ENCODE results near the gene KRTAP5-6.

KRTAP5-6 gene

GRCh38 chr11:1735271-1735670, 38.3 kb downstream of the KRTAP5-6 start:
- no peak for TF ChIP-seq SIN3A (IDR thresholded peaks at IDR 0.05; ENCODE audit: borderline replicate concordance, insufficient read depth, low read length)
- no peak for TF ChIP-seq TAF1 (IDR thresholded peaks at IDR 0.05; ENCODE audit: borderline replicate concordance, insufficient read depth, low read length)
- TF ChIP-seq REST (IDR thresholded peaks at IDR 0.05; ENCODE audit: insufficient read depth in 1 of 2, low read depth in 2 of 2, low read length in 2 of 2), result no peak
- TF ChIP-seq FOXP2 (optimal IDR thresholded peaks at IDR 0.05; ENCODE audit: borderline replicate concordance, extremely low read depth, extremely low read length, insufficient read depth), result no peak
- no peak for TF ChIP-seq POLR2AphosphoS5 (IDR thresholded peaks at IDR 0.05; ENCODE audit: low read depth, low read length)

- TF ChIP-seq FOXP2 (optimal IDR thresholded peaks at IDR 0.05; ENCODE audit: borderline replicate concordance, extremely low read depth, extremely low read length, insufficient read depth) (no peak), SIN3A (IDR thresholded peaks at IDR 0.05; ENCODE audit: borderline replicate concordance, insufficient read depth, low read length) (no peak), TAF1 (IDR thresholded peaks at IDR 0.05; ENCODE audit: borderline replicate concordance, insufficient read depth, low read length) (no peak), POLR2AphosphoS5 (IDR thresholded peaks at IDR 0.05; ENCODE audit: low read depth, low read length) (no peak)
Observed at GRCh38 chr11:1736447-1736992, 39.5 kb downstream of the KRTAP5-6 start.

GRCh38 chr11:1737080-1737757, 40.2 kb downstream of the KRTAP5-6 start:
- TF ChIP-seq POLR2AphosphoS5 (IDR thresholded peaks at IDR 0.05; ENCODE audit: low read depth, low read length) (no peak), FOXP2 (optimal IDR thresholded peaks at IDR 0.05; ENCODE audit: borderline replicate concordance, extremely low read depth, extremely low read length, insufficient read depth) (no peak), SIN3A (IDR thresholded peaks at IDR 0.05; ENCODE audit: borderline replicate concordance, insufficient read depth, low read length) (no peak), REST (IDR thresholded peaks at IDR 0.05; ENCODE audit: insufficient read depth in 1 of 2, low read depth in 2 of 2, low read length in 2 of 2) (no peak), TAF1 (IDR thresholded peaks at IDR 0.05; ENCODE audit: borderline replicate concordance, insufficient read depth, low read length) (no peak)

GRCh38 chr11:1738380-1738779, 41.4 kb downstream of the KRTAP5-6 start:
- TF ChIP-seq SIN3A (IDR thresholded peaks at IDR 0.05; ENCODE audit: borderline replicate concordance, insufficient read depth, low read length) (no peak), TAF1 (IDR thresholded peaks at IDR 0.05; ENCODE audit: borderline replicate concordance, insufficient read depth, low read length) (no peak), REST (IDR thresholded peaks at IDR 0.05; ENCODE audit: insufficient read depth in 1 of 2, low read depth in 2 of 2, low read length in 2 of 2) (no peak), FOXP2 (optimal IDR thresholded peaks at IDR 0.05; ENCODE audit: borderline replicate concordance, extremely low read depth, extremely low read length, insufficient read depth) (no peak), POLR2AphosphoS5 (IDR thresholded peaks at IDR 0.05; ENCODE audit: low read depth, low read length) (no peak)

GRCh38 chr11:1739576-1739975, 42.6 kb downstream of the KRTAP5-6 start:
- no peak for TF ChIP-seq REST (IDR thresholded peaks at IDR 0.05; ENCODE audit: insufficient read depth in 1 of 2, low read depth in 2 of 2, low read length in 2 of 2)
- no peak for TF ChIP-seq TAF1 (IDR thresholded peaks at IDR 0.05; ENCODE audit: borderline replicate concordance, insufficient read depth, low read length)
- no peak for TF ChIP-seq FOXP2 (optimal IDR thresholded peaks at IDR 0.05; ENCODE audit: borderline replicate concordance, extremely low read depth, extremely low read length, insufficient read depth)
- TF ChIP-seq POLR2AphosphoS5 (IDR thresholded peaks at IDR 0.05; ENCODE audit: low read depth, low read length), result no peak
- TF ChIP-seq SIN3A (IDR thresholded peaks at IDR 0.05; ENCODE audit: borderline replicate concordance, insufficient read depth, low read length), result no peak

Measured in PFSK-1 (cell line).